Parathyroid adenoma (tissue), 2 donors: ENCODE results near the gene NUDT14.

Experiments used
- H2AFZ ChIP-seq: fragments of 300-600 bp; sonication (generic); one replicate; pipeline ENCODE4 v1.7.0; 2017; ENCODE audit warnings: antibody characterized with exemption, mild to moderate bottlenecking
- H3K27ac ChIP-seq: fragments of 300-600 bp; sonication (generic); one replicate; pipeline ENCODE4 v1.7.0; 2017
- H3K27me3 ChIP-seq: fragments of 300-600 bp; sonication (generic); one replicate; pipeline ENCODE4 v1.7.0; 2017; ENCODE audit warnings: low read length; ENCODE audit not compliant: control insufficient read depth, insufficient read depth
- H3K36me3 ChIP-seq: fragments of 300-600 bp; sonication (generic); one replicate; pipeline ENCODE4 v1.7.0; 2017; ENCODE audit warnings: low read length; ENCODE audit not compliant: control insufficient read depth, insufficient read depth
- H3K4me1 ChIP-seq: fragments of 300-600 bp; sonication (generic); one replicate; pipeline ENCODE4 v1.7.0; 2017; ENCODE audit warnings: control low read depth
- H3K4me2 ChIP-seq: fragments of 300-600 bp; sonication (generic); one replicate; pipeline ENCODE4 v1.7.0; 2017; ENCODE audit warnings: low read length
- H3K4me3 ChIP-seq: fragments of 300-600 bp; sonication (generic); one replicate; pipeline ENCODE4 v1.7.0; 2017; ENCODE audit warnings: low read depth, low read length
- H3K79me2 ChIP-seq: fragments of 300-600 bp; sonication (generic); one replicate; pipeline ENCODE4 v1.7.0; 2017; ENCODE audit warnings: control low read depth
- H3K9ac ChIP-seq: fragments of 300-600 bp; sonication (generic); one replicate; pipeline ENCODE4 v1.7.0; 2017; ENCODE audit warnings: mild to moderate bottlenecking
- H3K9me3 ChIP-seq: fragments of 300-600 bp; sonication (generic); one replicate; pipeline ENCODE4 v1.7.0; 2017; ENCODE audit warnings: low read length; ENCODE audit not compliant: control insufficient read depth
- TF ChIP-seq, protein P1 (sequence below): fragments of 300-600 bp; sonication (generic); IDR thresholded peaks from one replicate; pipeline ENCODE4 v1.7.0; 2017; ENCODE audit warnings: antibody characterized with exemption, mild to moderate bottlenecking
- donor health status: primary hyperparathyroidism.

NUDT14 gene

DNA sequence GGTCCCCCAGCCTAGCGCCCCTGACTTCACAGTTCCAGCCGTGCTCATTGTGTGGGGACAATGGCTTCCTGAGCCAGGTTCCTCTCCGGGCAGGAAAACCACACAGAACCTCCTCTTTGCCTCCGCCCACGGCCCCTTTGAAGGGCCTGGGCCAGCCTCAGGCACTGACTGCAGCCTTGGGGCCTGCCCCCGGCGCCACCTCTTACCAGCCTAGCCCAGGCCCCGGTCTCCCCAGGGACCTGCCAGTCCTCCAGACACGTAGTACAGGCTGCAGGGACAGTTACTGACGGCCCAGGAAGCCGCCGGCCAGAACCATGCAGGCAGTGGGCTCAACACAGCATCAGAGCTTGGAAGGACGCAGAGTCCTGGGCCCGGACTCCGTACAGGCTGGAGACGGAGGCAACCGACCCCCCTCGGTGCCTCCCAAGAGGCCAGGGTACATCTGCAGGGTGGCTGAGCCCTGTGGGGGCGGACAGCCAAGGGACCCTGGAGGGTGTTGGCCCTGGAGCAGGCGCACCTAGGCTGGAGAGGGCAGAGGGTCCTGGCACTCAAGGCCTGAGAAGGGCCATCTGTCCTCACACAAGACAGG is 20.9 kb upstream of the NUDT14 start:
- TF ChIP-seq, protein P1, sequence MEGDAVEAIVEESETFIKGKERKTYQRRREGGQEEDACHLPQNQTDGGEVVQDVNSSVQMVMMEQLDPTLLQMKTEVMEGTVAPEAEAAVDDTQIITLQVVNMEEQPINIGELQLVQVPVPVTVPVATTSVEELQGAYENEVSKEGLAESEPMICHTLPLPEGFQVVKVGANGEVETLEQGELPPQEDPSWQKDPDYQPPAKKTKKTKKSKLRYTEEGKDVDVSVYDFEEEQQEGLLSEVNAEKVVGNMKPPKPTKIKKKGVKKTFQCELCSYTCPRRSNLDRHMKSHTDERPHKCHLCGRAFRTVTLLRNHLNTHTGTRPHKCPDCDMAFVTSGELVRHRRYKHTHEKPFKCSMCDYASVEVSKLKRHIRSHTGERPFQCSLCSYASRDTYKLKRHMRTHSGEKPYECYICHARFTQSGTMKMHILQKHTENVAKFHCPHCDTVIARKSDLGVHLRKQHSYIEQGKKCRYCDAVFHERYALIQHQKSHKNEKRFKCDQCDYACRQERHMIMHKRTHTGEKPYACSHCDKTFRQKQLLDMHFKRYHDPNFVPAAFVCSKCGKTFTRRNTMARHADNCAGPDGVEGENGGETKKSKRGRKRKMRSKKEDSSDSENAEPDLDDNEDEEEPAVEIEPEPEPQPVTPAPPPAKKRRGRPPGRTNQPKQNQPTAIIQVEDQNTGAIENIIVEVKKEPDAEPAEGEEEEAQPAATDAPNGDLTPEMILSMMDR, result no peak
- no peaks in the 10 kb centered on the region for H3K79me2 ChIP-seq
- no peak overlapping the region for H3K27ac ChIP-seq
- H3K4me3 ChIP-seq, result no peak overlapping the region
- no peak overlapping the region for H2AFZ ChIP-seq
- H3K27me3 ChIP-seq, result peaks cover 3% of the 10 kb centered on the region
- no peak overlapping the region for H3K9ac ChIP-seq
- H3K4me1 ChIP-seq, result peaks cover 29% of the 10 kb centered on the region
- no peaks in the 10 kb centered on the region for H3K36me3 ChIP-seq
- H3K4me2 ChIP-seq, result no peak overlapping the region
- H3K9me3 ChIP-seq, result no peaks in the 10 kb centered on the region

DNA sequence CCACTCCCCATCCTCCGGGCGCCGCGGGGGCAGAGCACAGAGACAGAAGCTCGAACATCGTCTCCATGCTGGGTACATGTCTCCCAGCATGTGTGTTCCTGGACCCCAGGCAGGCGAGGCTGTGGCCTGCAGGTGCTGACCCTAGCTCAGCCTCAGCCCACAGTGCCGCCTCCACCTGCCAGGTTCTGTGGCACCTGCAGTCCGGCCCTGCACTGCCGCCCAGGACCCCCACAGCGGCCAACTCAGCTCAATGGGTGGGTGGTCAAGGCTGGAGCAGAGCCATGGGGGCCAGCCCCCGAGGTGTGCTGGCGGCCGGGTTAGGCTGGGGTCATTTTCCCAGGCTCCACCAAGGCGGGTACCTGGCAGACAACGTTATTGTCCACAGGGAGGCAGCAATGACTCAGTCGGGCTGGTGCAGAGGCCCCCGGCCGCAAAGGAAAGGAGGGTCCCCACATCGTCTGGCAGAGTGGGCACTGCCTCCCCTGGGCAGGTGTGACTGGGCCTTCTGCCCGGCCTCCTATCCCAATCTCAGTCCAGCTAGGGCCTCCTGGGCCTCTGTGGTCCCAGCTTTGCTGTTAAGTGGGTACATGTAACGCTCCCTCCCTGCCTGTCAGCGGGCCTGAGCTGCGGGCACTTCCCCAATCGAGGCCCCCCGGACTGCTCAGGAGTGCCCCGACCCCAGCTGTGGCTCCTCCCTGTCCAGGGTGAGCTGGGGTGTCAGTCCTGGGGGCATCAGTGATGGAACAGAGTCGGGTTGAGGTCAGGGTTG is 20.2 kb upstream of the NUDT14 start:
- Histone ChIP-seq H3K27me3 (peaks cover 3% of the 10 kb centered on the region), H2AFZ (no peak overlapping the region), H3K9ac (no peak overlapping the region), H3K79me2 (no peaks in the 10 kb centered on the region), H3K9me3 (no peaks in the 10 kb centered on the region), H3K36me3 (no peaks in the 10 kb centered on the region), H3K4me1 (peaks cover 29% of the 10 kb centered on the region), H3K4me3 (no peak overlapping the region), H3K27ac (no peak overlapping the region), H3K4me2 (no peak overlapping the region)
- TF ChIP-seq, protein P1, result no peak

- peaks cover 25% of the 10 kb centered on the region for H3K4me1 ChIP-seq
- H2AFZ ChIP-seq, result no peak overlapping the region
- no peak overlapping the region for H3K4me2 ChIP-seq
- H3K36me3 ChIP-seq, result no peaks in the 10 kb centered on the region
- TF ChIP-seq, protein P1, result no peak
- no peak overlapping the region for H3K9ac ChIP-seq
- no peak overlapping the region for H3K27ac ChIP-seq
- H3K4me3 ChIP-seq, result no peak overlapping the region
- peaks cover 3% of the 10 kb centered on the region for H3K27me3 ChIP-seq
- no peaks in the 10 kb centered on the region for H3K79me2 ChIP-seq
- H3K9me3 ChIP-seq, result no peaks in the 10 kb centered on the region
These were observed 19.5 kb upstream of the NUDT14 start for GRCh38 chr14:105200641-105201040.

- Histone ChIP-seq H3K27me3 (peaks cover 3% of the 10 kb centered on the region), H3K4me3 (no peak overlapping the region), H3K79me2 (no peaks in the 10 kb centered on the region), H3K27ac (no peak overlapping the region), H3K4me1 (peaks cover 19% of the 10 kb centered on the region), H3K36me3 (no peaks in the 10 kb centered on the region), H3K9ac (no peak overlapping the region), H3K9me3 (no peaks in the 10 kb centered on the region), H2AFZ (no peak overlapping the region), H3K4me2 (no peak overlapping the region)
- TF ChIP-seq, protein P1, result no peak
These were observed 19.0 kb upstream of the NUDT14 start for GRCh38 chr14:105200074-105200473.

GRCh38 chr14:105199093-105199492 is 18.0 kb upstream of the NUDT14 start:
- TF ChIP-seq, protein P1, result no peak
- Histone ChIP-seq H3K79me2 (no peaks in the 10 kb centered on the region), H3K4me1 (peaks cover 14% of the 10 kb centered on the region), H3K27me3 (peaks cover 3% of the 10 kb centered on the region), H3K4me2 (no peak overlapping the region), H3K4me3 (no peak overlapping the region), H3K9ac (no peak overlapping the region), H3K9me3 (no peaks in the 10 kb centered on the region), H3K36me3 (no peaks in the 10 kb centered on the region), H2AFZ (no peak overlapping the region), H3K27ac (no peak overlapping the region)
